ENCODE measurements around the gene B4GALT5. TPM values are rescaled to one million over a fixed set of nuclear protein-coding genes. Genes with fewer than 3 reads are reported as not detected.
A peak's percentile ranks its signal among the peaks of the same experiment; 100 is the strongest.

Gene B4GALT5
- total RNA-seq, 1 experiment from 2014 or later, result 41.7 TPM

- peak; percentile 31 for DNase-seq (ENCODE audit: low read depth)
Measured at GRCh38 chr20:49701241-49701790, 12.4 kb downstream of the B4GALT5 start.

- DNase-seq (ENCODE audit: low read depth), result peak; percentile 75
Measured at GRCh38 chr20:49700411-49701185, 13.1 kb downstream of the B4GALT5 start.

- peak; percentile 88 for DNase-seq (ENCODE audit: low read depth)
Measured at GRCh38 chr20:49699200-49699992, 14.3 kb downstream of the B4GALT5 start.

GRCh38 chr20:49698477-49698876, 15.2 kb downstream of the B4GALT5 start:
- no peak for DNase-seq (ENCODE audit: low read depth)

GRCh38 chr20:49697071-49697470, 16.6 kb downstream of the B4GALT5 start:
- DNase-seq (ENCODE audit: low read depth), result no peak

GRCh38 chr20:49696594-49696993, 17.1 kb downstream of the B4GALT5 start:
- no peak for DNase-seq (ENCODE audit: low read depth)

GRCh38 chr20:49695830-49696229, 17.8 kb downstream of the B4GALT5 start:
- DNase-seq (ENCODE audit: low read depth), result no peak

GRCh38 chr20:49694450-49695071, 19.1 kb downstream of the B4GALT5 start:
- no peak for DNase-seq (ENCODE audit: low read depth)

GRCh38 chr20:49693435-49694171, 20.1 kb downstream of the B4GALT5 start:
- no peak for DNase-seq (ENCODE audit: low read depth)

GRCh38 chr20:49692941-49693340, 20.7 kb downstream of the B4GALT5 start:
- DNase-seq (ENCODE audit: low read depth), result no peak

- no peak for DNase-seq (ENCODE audit: low read depth)
Measured at GRCh38 chr20:49691818-49692568, 21.7 kb downstream of the B4GALT5 start.

GRCh38 chr20:49690899-49691620, 22.6 kb downstream of the B4GALT5 start:
- DNase-seq (ENCODE audit: low read depth), result no peak

- DNase-seq (ENCODE audit: low read depth), result no peak
Measured at GRCh38 chr20:49687595-49688567, 25.8 kb downstream of the B4GALT5 start.

GRCh38 chr20:49685809-49686208, 27.9 kb downstream of the B4GALT5 start:
- peak; percentile 53 for DNase-seq (ENCODE audit: low read depth)

- DNase-seq (ENCODE audit: low read depth), result no peak
Measured at GRCh38 chr20:49685161-49685601, 28.5 kb downstream of the B4GALT5 start.

GRCh38 chr20:49684335-49684997, 29.2 kb downstream of the B4GALT5 start:
- no peak for DNase-seq (ENCODE audit: low read depth)

- DNase-seq (ENCODE audit: low read depth), result no peak
Measured at GRCh38 chr20:49682798-49683197, 30.9 kb downstream of the B4GALT5 start.

GRCh38 chr20:49682278-49682677, 31.4 kb downstream of the B4GALT5 start:
- DNase-seq (ENCODE audit: low read depth), result no peak

Measured in HT1080 (cell line).